HG03575 (cell line): ENCODE results near the gene SYT14.
"Not testable (repeated sequence)": the region's sequence is repeated elsewhere in the genome, so short reads cannot be mapped to it uniquely, and the experiment has no call there.

ENCODE experiments used
- ATAC-seq: cut with Tn5 transposase; IDR thresholded peaks from one replicate; pipeline ENCODE4 v1.9.1; 2021; ENCODE audit not compliant: unreplicated experiment, insufficient number of reproducible peaks, low FRiP score; ENCODE audit errors: extremely low read depth

Gene SYT14

DNA sequence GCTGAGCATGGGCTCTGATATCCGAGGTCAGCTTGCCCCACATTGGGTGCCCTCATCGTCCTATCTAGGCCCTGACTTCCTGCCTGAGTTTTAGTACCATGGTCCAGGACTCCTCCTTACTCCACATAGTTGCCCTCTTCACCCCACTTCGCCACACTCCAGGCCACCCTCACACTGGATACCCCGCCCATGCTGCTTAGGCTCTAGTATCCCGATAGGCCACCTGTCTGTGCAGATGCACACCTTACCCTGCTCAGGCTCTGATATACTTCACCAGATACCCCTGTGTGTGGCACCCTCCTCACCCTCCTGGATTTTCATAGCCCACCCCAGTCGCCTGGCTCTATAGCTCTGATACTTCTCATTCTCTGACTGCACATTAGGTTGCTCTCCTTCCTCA, 149.0 kb downstream of the SYT14 start:
- no peak for ATAC-seq

DNA sequence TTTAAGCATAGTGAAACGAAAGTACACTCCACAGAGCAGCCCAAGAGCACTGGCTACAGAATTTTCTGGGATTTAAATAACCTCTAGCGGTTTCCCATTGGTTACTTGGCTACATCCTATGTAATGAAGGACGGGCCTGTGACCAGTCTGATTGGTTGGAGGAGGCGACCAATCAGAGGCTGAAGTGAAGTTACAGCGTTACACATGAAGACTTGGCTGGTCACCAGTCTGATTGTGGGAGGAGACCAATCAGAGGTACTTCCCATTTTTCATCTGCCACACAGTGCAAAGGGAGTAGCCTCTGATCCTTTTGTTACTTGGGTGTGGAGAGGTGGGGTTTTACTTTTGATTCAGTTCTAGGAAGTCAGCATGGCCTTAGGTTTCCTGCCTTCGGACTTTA, 151.8 kb downstream of the SYT14 start:
- ATAC-seq: no peak

DNA sequence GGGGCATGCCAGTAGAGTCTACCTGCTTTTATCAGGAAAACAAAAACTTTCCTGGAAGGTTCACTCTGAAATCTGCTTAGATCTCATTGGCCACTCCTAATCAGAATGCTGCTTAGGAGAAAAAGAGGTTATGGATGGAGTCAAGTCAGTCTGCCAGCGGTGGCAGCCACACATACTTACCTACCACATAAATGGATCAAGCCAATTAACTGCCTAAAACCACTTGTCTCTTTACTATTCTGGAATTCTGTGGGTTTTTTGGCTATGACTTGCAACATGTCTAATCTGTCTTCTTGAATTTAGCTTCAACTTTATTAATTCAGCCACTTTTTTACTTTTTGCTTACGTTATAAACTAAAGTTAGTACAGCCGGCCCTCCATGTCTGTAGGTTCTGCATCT, 154.3 kb downstream of the SYT14 start:
- ATAC-seq: no peak

DNA sequence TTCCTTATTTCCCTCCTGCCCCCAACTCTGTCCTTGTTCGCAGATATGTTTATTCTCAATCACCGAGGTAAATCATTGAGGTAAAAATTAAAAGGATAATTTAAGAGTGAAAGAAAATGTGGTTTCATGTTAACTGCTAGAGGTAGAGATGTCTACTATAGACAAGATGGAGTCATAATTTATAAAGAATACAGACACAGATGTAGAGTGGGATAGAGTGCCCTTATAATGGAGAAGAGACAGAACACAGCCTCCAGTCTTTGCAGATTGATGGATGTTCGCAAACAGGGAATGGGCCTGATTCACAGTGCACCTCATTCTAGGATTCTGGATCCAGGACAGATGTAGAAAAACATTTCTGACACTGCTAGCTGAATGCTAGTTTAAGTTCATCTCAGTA, 155.4 kb downstream of the SYT14 start:
- ATAC-seq: no peak

DNA sequence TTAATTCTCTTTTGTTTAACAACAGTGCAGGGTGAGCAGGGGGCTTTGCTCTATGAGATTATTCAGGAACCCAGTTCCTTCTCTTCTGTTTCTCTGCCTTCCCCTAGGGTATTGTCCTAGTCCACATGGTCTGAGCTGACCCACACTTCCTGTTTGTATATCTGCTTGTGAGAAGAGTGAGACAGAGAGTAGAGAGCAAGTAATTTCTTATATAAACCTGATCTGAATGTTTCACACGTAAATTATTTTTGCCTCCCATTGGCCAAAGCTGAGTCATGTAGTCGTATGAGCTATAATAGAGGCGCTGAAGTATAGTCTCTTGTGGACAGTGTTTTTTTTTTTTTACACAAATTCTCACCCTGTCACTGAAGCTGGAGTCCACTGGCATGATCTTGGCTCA, 160.3 kb downstream of the SYT14 start:
- ATAC-seq: no peak

DNA sequence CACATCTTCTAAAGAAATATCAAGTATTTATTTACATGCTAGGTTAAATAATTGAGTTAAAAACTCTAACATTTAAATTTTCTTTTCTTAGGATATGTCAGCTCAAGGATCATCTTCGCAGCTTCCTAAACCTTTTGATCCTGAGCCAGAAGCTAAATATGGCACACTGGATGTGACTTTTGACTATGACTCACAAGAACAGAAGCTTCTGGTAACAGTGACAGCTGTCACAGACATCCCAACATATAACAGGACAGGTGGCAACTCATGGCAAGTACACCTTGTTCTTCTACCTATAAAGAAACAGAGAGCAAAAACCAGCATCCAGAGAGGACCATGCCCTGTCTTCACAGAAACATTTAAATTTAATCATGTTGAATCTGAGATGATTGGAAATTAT, 161.9 kb downstream of the SYT14 start:
- no peak for ATAC-seq

DNA sequence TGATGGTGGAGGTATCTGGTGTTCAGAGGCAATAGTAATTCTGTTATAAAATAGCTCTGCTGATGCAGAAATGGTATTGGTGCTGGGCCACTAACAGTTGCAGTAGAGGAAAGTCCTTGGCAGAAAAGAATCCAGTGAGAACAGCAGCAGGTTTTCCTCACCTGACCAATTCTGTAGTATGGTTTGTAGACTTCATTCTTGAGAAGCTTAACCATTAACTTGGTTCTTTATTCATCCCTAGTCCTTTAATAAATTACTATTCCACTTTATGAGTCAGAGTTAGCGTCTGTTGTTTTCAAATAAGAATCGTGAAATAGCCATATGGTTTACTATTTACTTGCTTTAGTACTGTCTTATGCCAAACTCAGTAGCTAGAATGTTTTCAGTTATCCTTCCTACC, 166.1 kb downstream of the SYT14 start:
- ATAC-seq: no peak

DNA sequence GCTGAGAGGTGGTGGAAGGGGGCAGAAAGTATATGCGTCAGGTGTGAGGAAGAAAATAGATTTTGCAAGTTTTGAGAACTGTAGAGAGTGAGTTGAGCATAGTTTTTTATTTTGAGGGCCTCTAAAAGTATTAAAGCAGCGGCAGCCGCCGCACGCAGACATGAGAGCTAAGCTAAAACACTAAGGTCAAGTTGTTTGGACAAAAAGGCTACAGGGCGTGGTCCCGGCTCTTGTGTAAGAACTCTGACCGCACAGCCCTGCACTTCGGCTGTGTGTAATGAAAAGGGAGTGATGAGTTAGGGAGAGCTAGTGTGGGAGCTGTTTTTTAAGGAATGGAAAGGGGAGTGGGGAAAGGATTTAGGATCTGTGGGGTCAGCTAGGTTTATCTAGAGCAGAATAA, 174.9 kb downstream of the SYT14 start:
- not testable (repeated sequence) for ATAC-seq

DNA sequence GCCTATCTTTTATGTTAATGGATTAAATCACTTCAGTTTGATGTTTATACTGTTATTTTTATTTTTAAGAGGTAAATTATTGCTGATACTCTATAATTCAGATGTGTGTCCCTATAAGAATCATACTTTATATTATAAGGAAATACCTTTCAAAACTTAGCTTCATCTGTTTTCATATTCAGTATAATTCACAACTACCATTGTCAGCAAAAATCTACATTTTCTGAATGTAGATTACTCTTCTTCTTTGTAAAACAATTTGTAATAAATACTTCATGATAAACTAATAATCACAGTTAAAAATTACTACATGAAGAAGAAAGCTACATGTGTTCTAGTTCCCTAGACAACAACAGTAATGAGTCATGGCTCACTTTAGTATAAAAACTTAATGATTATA, 179.2 kb downstream of the SYT14 start:
- ATAC-seq: no peak

DNA sequence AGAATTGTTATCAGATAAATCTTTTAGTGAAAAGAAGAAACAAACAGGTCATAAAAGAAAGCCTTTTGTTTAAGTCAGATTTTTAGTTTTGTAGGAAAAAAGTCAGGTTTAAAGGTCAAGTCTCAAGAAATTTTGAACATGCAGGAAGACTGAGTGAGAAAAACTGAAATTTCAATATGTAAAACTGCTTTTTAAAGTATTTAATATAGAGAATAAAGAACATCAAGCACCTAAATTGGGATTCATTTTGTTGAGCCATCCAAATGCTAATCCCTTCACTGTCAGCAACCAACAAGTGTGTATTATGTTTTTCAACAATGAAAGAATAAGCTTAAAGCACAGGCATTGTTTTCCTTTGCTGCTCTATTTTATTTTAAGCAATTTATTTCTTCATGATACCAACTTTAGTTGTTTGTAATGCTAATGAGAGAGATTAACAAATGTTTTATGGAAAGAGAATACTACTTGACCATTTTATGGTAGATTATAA, 179.7 kb downstream of the SYT14 start:
- no peak for ATAC-seq

DNA sequence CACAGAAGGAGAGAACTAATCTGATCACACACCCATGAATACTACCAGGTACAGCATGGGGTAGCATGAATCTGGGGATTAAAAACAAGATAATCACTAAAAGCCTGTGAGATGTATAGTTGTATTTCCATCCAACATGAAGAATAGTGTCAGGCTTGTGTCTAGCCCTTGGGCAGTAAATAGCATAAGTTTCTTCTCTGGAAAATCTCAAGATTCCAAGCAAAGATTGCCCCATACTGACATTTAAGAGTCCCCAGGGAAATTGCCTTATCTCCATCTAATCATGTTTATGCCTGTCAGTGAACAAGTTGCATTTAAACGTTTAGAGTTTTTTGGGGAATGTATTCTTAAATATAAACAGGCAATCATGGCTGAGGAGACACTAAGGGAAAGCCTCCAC, 185.4 kb downstream of the SYT14 start:
- no peak for ATAC-seq

DNA sequence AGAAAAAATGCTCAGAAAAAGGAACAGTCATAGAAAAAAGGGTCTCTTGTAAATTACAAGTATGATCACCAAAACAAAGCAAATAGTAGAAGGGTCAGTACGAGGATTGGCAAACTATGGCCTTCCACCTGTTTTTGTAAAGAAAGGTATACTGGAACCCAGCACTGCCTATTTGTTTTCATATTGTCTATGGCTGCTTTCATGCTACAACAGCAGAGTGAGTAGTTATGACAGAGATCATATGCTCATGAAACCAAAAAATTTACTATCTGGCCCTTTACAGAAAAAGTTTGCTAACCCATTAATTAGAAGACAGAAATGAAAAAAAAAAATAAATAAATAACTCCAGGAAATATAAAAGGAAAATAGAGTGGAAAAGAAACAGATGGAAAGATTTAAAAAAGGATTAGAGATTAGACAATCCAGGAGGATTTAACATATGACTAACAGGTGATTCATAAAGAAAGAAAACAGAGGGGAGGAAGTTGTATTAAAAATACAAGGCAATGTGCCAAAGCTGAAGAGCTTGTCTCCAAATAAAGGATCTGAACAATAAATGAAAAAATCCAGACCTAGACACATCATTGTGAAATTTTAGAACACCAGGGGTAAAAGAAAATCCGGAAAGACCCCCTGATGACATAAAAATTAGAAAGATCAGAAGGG, 186.0 kb downstream of the SYT14 start:
- ATAC-seq: no peak

DNA sequence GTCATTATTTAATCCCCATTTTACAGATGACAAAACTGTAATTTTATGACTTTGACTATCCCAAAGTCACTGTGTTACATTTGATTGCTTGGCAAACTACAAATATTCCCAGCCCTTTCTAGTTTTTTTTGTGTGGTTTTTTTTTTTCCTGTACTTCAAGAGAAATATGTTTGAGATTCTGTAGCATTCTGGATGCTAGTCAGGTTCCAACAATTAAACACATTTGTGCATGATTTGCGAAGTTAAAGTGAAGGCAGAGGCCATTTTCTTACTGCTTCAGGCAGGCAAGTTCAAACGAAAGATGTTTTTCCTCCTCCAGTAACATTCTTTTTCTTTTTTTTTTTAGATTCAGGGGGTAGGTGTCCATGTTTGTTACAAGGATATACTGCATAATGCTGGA, 186.7 kb downstream of the SYT14 start:
- ATAC-seq: no peak

DNA sequence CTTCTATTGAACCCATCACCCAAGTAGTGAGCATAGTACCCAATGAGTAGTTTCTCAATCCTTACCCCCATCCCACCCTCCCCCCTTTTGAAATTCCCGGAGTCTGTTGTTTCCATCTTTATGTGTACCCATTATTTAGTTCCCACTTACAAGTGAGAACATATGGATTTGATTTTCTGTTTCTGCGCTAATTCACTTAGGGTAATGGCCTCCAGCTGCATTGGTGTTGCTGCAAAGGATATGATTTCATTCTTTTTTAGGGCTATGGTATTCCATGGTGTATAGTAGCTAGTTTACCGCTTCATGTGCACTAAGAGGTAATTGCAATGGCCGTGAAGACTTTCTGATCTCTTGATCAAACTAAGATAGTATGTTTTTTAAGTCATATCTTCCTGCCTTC, 187.1 kb downstream of the SYT14 start:
- ATAC-seq: no peak

DNA sequence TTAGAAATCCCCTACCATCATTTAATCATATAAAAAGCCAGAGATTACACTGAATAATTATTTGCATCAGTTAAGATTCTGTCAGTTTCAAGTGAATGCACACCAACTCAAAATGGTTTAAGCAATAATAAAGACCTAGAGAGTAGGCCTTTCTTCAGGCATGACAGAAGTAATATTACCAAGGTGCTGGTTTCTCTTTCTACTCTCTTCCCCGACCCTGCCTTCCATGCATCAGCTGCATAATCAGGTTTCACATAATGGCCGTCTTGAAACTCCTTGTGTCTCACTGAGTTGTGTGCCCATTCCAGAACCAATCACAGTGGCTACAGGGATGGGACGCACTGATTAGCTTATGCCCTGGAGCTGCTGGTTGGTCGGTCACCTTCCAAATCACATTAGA, 191.1 kb downstream of the SYT14 start:
- ATAC-seq: no peak

DNA sequence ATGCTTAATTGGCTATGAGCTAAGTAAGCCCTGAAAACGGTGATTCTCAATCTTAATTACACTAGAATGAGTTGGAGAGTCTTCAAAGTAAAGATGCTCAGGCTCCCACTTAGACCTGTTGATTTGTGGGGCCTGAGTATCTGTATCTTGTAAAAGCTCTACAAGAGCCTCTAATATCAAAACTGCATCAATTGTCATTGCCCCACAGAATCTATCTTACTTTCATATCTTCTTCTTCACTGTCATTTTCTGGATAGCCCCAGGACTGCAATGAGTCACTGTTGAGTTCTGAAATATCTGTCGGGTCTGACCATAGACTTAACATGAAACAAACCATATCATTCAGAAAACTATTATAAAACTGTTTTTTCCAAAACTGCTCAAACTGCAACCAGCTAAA, 191.7 kb downstream of the SYT14 start:
- ATAC-seq: peak; percentile 61

DNA sequence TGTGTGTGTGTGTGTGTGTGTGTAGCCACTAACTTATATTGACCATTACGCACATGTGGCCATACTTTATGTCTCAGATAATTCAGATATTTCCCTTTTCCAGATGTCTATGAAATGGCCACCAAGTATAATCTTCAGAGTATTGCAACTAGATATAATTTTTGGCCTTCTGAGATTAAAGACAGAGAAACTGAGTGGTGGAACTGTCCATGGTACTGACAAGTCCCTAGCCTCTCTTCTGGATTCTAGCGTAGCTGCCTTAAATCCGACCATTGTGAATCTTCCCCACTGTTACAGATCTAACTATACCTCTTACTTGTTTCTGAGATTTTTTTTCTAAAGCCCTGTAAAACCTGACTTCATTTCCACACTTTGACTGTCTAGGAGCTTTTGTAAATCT, 194.6 kb downstream of the SYT14 start:
- no peak for ATAC-seq

DNA sequence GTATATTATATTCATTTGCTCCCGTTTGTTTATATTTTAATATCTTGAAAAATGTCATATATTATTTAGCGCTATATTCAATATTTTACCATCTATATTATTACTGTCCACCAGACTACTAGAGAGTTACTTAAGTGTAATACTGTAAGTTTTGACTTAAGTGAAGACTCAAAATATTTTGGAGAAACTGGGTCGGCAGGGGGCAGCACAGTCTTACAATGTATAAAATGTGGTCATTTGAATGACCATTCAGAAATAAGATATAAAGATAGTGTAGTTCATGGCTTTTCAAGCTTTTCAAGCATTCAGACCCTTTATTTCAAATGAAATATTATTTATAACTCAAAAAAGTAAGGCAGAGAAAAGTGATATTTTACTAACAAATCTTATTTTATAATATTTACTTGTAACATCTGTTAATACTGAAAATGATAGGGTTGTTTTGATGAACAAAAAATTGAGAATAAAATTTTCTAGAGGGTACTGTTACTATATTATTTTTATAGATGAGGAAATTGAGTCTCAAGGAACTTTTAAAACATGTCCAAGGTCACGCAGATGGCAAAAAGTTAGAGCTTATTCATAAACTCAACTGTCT, 205.5 kb downstream of the SYT14 start:
- no peak for ATAC-seq

DNA sequence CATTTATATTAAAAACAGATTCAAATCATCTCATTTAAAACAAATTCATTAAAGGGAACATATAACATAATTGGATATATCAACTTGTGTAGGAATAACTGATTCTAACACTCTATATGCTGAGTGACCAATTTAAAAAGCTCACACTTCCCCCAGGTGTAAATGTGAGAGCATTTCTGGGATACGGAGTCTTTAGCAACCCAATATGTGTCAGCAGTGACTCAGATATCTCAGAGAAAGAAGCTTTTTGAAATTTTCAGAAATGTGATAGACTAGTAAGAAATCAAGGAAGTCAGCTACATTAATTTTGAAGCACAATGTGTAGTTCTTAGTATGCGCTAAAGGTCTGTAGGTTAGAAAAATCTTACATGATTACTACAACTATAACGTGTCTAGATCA, 206.7 kb downstream of the SYT14 start:
- ATAC-seq: no peak

DNA sequence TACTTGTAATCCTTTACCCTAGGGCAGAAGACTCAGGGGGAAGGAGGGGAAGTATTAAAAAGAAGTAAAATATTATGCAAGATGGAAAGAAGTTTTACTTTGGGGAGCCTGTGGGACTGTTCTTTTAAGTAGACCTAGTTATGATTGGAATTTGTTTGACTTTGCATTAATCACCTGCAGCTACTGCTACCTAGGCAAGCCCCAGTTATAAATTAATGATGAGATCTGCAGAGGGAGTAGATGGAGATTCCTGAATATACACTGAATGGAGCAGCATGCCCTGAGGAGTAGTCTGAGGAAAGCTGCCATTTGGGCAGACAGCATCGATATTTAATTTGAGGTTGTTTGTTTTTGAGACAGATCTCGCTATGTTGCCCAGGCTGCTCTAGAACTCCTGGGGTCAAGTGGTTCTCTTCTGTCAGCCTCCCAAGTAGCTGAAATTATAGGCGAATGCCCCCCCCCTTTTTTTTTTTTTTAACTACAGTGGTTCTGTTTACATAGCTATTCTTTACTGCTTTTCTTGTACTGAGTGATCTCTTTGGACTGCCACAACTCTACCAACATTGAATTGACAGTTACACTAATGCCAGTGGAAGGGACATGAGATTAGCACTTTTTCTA, 213.1 kb downstream of the SYT14 start:
- ATAC-seq: no peak

DNA sequence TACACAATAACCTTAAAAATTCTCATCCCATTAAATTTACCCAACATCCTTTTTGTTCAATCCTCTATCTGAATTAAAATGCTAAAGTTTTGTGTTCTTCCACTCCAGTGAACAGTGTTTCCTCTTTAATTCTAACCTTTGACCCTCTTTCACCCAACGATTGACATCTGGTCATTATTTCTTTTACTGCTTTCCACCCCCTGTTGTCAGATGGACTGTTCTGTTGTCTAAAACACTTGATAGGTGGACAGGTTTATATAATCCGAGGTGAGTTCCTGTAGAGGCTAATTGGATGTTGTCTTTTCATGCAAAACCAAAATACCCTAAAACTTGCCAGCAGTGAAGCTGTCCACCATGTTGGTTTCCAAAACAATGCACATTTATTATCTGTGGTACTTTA, 221.2 kb downstream of the SYT14 start:
- ATAC-seq: no peak
